NB4 (cell line): Measurements from ENCODE around the gene HVCN1.

Experiments used
- CTCF ChIP-seq: IDR thresholded peaks from one replicate; pipeline ENCODE4 v1.5.1; 2012; ENCODE audit warnings: low read depth, low read length
- MYC ChIP-seq: IDR thresholded peaks from 2 replicates; pipeline ENCODE4 v1.6.1; 2011; ENCODE audit warnings: low read depth, low read length
- POLR2A ChIP-seq: IDR thresholded peaks from 2 replicates; pipeline ENCODE4 v1.6.1; 2011; ENCODE audit warnings: mild to moderate bottlenecking; ENCODE audit not compliant: insufficient read length; ENCODE audit errors: extremely low read depth

DNA sequence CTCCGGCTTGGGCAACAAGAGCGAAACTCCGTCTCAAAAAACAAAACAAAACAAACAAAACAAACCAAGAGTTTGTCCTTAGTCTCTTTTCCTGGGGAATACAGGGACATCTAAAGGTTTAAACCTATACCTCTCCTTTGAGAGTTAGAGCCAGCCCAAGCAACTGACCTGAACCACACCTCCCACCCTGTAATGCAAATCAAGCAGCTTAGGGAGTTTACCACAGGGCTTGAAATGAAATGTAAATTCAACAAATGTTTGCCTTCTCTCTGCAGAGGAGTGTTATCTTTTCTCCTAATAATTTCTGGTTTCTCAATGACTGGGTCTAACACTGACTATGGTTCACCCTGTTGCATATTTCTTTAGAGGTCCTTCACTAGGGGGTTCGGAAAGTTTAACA lies 37.1 kb upstream of the HVCN1 start:
- TF ChIP-seq MYC (no peak), CTCF (no peak), POLR2A (no peak)
